Uterus (tissue), 2 donors: ENCODE measurements around the gene AZI2.

Experiments
- CTCF ChIP-seq, 4 experiments: fragments of 200-600 bp in 2 of 4; fragments of 450-650 bp in 2 of 4; sonication (generic) in 2 of 4; IDR thresholded peaks; one replicate each; pipeline ENCODE4 v1.5.1; 2016 to 2019; ENCODE audit warnings: antibody characterized with exemption in 4 of 4, mild to moderate bottlenecking in 2 of 4, moderate library complexity in 1 of 4
- POLR2A ChIP-seq, 2 donors: fragments of 450-650 bp; IDR thresholded peaks; one replicate each; pipeline ENCODE4 v1.6.1; 2016; ENCODE audit warnings: antibody characterized with exemption in 2 of 2, mild to moderate bottlenecking in 1 of 2, moderate library complexity in 1 of 2

GRCh38 chr3:28320981-28321380, 27.6 kb downstream of the AZI2 start:
- TF ChIP-seq CTCF (IDR thresholded peaks at IDR 0.05) (no peak), POLR2A (IDR thresholded peaks at IDR 0.05) (no peak)
